ENCODE data around the gene LIF.

The LIF gene

GRCh38 chr22:30245985-30246813 is at the start of gene LIF:
Gene LIF (minus strand): TSS chr22:30246759. CDS start chr22:30246695, 64 bp downstream.
- H3K4me3 ChIP-seq (ENCODE audit: low read depth in 1 of 2, low read length in 1 of 2) = peak within 1 kb of the TSS; percentile 63 to 66
- no peaks in the 10 kb centered on the region for H3K9me3 ChIP-seq
- TF ChIP-seq CTCF (IDR thresholded peaks at IDR 0.05) = peak; percentile 21
- H3K27me3 ChIP-seq = peaks cover 47% of the 10 kb centered on the region
- H3K4me1 ChIP-seq (ENCODE audit: control insufficient read depth in 1 of 2, insufficient read depth in 1 of 2, low read depth in 1 of 2, low read length in 1 of 2) = peaks cover 46% of the 10 kb centered on the region in 2 experiments
- H3K36me3 ChIP-seq = no peaks in the 10 kb centered on the region
- no peak within 1 kb of the TSS for H3K27ac ChIP-seq

GRCh38 chr22:30296324-30296723 is 49.8 kb upstream of the LIF start:
- Histone ChIP-seq H3K4me3 (ENCODE audit: low read depth in 1 of 2, low read length in 1 of 2) (no peak overlapping the region), H3K4me1 (ENCODE audit: control insufficient read depth in 1 of 2, insufficient read depth in 1 of 2, low read depth in 1 of 2, low read length in 1 of 2) (peaks cover 10% of the 10 kb centered on the region in 2 experiments), H3K9me3 (no peaks in the 10 kb centered on the region), H3K27me3 (no peaks in the 10 kb centered on the region), H3K27ac (no peak overlapping the region), H3K36me3 (peaks cover 81% of the 10 kb centered on the region)
- no peak for TF ChIP-seq CTCF (IDR thresholded peaks at IDR 0.05)

- H3K27ac ChIP-seq = no peak overlapping the region
These were observed 49.0 kb upstream of the LIF start for GRCh38 chr22:30295576-30295975.

GRCh38 chr22:30294830-30295229 is 48.3 kb upstream of the LIF start:
- peaks cover 84% of the 10 kb centered on the region for H3K36me3 ChIP-seq
- H3K4me3 ChIP-seq (ENCODE audit: low read depth in 1 of 2, low read length in 1 of 2) = no peak overlapping the region
- no peak for TF ChIP-seq CTCF (IDR thresholded peaks at IDR 0.05)
- no peaks in the 10 kb centered on the region for H3K27me3 ChIP-seq
- no peaks in the 10 kb centered on the region for H3K9me3 ChIP-seq
- H3K4me1 ChIP-seq (ENCODE audit: control insufficient read depth in 1 of 2, insufficient read depth in 1 of 2, low read depth in 1 of 2, low read length in 1 of 2) = peaks cover 3 to 8% of the 10 kb centered on the region in 2 experiments
- H3K27ac ChIP-seq = no peak overlapping the region

More at GRCh38 chr22:30295576-30295975, 49.0 kb upstream of the LIF start:
- no peak for TF ChIP-seq CTCF (IDR thresholded peaks at IDR 0.05)
- Histone ChIP-seq H3K4me1 (ENCODE audit: control insufficient read depth in 1 of 2, insufficient read depth in 1 of 2, low read depth in 1 of 2, low read length in 1 of 2) (peaks cover 2 to 3% of the 10 kb centered on the region in 2 experiments), H3K9me3 (no peaks in the 10 kb centered on the region), H3K36me3 (peaks cover 84% of the 10 kb centered on the region), H3K4me3 (ENCODE audit: low read depth in 1 of 2, low read length in 1 of 2) (no peak overlapping the region), H3K27me3 (no peaks in the 10 kb centered on the region)

GRCh38 chr22:30294066-30294465 is 47.5 kb upstream of the LIF start:
- Histone ChIP-seq H3K27ac (no peak overlapping the region), H3K4me3 (ENCODE audit: low read depth in 1 of 2, low read length in 1 of 2) (no peak overlapping the region), H3K9me3 (no peaks in the 10 kb centered on the region), H3K27me3 (no peaks in the 10 kb centered on the region), H3K4me1 (ENCODE audit: control insufficient read depth in 1 of 2, insufficient read depth in 1 of 2, low read depth in 1 of 2, low read length in 1 of 2) (peaks cover 5 to 12% of the 10 kb centered on the region in 2 experiments), H3K36me3 (peaks cover 80% of the 10 kb centered on the region)
- TF ChIP-seq CTCF (IDR thresholded peaks at IDR 0.05) = no peak

Measured in neutrophil (primary cell).